ENCODE results near the gene ELAC2.

Gene ELAC2

GRCh38 chr17:13017655-13018459, at the start of gene ELAC2:
Gene ELAC2 (minus strand): TSS chr17:13018027. CDS start chr17:13017947, 80 bp downstream.
- peak; percentile 91 to 96 (median 95) for DNase-seq (ENCODE audit: low read depth in 3 of 3)

- no peak for DNase-seq (ENCODE audit: low read depth in 3 of 3)
Measured at GRCh38 chr17:13065032-13065431, 47.2 kb upstream of the ELAC2 start.

- DNase-seq (ENCODE audit: low read depth in 3 of 3), result no peak
Measured at GRCh38 chr17:13055131-13055530, 37.3 kb upstream of the ELAC2 start.

- no peak for DNase-seq (ENCODE audit: low read depth in 3 of 3)
Measured at GRCh38 chr17:13054666-13055065, 36.8 kb upstream of the ELAC2 start.

DNA sequence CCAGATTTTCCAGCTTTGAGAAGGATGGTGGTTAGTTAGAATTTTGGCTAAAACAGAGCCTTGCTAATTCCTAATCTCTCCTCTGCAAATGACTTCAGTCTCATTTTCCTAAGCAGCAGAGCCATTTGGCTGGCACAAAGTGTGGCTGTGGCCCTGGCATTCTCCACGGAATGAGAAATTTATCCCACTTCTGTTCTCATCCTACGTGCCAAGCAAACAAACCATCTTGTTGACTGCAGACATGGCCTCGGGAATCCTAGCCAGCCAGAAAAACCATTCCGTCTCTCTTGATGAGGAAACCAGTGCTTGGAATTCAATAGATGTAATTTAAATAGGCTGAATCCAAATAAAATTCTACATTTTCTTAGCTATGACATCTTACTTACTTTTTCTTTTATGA, 34.1 kb upstream of the ELAC2 start:
- no peak for DNase-seq (ENCODE audit: low read depth in 3 of 3)

DNA sequence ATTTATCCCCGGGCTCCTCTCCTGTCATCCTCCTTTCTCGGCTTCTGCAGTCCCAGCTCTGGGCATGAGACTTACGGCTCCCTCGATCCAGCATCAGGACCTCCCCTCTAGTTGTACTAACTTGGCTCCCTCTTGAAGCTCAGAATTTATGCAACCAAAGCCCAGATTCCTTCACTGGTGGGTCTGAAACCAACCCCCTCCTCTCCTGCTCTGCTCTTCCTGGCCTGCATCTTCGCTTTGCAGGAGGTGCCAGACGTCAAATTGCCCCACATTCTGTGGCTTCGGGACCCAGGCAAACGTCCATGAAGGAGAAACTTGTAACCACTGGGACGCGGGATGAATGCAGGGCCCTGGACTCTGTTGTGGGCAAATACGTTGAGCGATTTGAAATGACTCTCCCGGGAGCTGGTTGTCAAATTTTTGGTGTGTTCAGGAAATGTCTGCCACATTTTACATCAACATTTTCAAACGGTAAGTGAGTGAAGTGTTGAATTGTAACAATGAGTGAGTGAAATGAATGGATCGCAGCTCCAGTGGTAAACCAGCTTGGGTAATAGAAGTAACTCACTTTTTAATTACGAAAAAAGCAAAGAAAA, 29.3 kb upstream of the ELAC2 start:
- DNase-seq (ENCODE audit: low read depth in 3 of 3), result no peak

GRCh38 chr17:13046361-13046760, 28.5 kb upstream of the ELAC2 start:
- DNase-seq (ENCODE audit: low read depth in 3 of 3), result no peak

DNA sequence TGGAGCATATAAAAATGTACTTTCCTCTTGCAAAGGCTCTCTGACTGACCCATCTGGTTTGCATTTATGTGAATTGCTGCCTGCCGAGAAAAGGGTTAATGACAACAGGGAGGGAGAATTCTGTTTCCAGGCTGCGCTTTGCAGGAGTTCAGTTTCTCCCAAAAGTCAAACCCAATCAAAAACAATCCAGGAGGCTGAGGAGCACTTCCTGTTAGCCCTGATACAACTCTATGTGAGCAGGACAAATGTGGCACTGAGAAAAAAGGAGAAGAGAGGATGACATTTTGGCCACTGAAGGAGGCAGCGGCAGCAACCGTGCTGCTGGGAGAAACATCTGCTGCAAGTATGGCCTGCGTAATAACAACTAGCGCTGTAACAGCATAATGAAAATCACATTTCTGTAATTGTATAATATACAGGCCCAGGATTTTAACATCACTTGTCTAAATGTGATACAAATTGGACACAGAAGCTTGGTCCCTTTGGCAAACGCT, 26.8 kb upstream of the ELAC2 start:
- no peak for DNase-seq (ENCODE audit: low read depth in 3 of 3)

DNA sequence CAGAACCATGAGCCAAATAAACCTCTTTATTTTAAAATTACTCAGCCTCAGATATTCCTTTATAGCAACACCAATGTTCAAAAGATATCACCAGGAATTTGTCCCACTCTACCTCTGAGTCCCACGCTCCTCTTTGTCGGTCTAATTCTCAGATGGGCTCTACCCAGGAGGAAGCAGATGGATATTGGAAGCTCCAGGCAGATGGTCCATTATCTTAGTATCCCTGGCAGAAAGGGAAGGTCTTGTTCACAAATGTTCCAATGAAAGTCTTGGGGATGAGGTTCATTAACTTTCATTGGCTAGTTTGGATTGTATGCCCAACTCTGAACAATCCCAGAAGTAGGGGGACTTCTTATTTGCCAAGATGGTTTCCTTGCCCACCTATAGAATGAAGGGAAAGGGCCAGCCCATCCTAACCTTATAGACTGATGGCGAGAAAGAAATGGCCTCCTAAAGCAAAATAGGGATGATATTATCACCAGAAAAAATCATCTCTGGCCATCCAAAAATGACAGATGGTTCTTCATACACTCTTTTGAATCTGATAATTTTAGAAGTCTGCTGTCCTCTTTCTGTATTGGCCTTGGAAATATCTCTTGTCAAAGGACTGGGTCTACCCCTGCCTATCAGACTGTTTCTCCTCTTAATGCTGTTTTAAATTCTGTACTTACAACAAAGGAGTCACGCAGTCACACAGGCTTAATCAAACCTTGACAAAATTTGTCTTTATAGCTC, 21.3 kb upstream of the ELAC2 start:
- no peak for DNase-seq (ENCODE audit: low read depth in 3 of 3)

GRCh38 chr17:13036751-13037150, 18.9 kb upstream of the ELAC2 start:
- no peak for DNase-seq (ENCODE audit: low read depth in 3 of 3)

GRCh38 chr17:13035420-13035819, 17.6 kb upstream of the ELAC2 start:
- no peak for DNase-seq (ENCODE audit: low read depth in 3 of 3)

DNA sequence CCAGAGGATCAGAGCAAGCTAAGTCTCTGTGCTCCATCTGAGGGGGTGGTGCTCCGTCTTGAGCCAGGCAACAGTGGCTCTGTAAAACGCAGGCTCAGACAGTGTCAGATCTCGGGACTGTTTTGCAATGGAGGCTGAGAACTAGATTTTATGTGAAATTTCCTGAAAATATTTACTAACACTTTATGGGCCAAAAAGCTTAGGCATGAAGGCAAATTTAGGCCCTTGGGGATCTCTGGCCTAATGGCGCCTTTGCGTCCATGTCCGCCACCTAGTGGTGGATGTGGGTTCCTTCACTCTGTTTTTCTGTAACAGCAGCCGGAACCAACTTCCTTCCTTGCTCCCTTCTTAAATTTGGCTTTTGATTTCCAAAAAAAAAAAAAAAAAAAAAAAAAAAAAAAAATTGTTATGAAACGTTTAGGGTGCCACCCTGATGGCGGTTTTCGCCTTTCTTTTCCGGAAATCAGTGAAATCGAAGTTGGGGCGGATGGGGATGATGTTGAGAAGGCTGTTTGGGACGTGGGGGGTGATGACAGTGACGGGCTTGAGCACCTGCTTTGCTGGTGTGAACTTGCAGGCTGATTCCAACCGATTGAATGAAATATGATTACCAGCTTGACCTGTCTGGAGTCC, 14.0 kb upstream of the ELAC2 start:
- DNase-seq (ENCODE audit: low read depth in 3 of 3), result peak in 1 of 3 experiments; percentile 10

DNA sequence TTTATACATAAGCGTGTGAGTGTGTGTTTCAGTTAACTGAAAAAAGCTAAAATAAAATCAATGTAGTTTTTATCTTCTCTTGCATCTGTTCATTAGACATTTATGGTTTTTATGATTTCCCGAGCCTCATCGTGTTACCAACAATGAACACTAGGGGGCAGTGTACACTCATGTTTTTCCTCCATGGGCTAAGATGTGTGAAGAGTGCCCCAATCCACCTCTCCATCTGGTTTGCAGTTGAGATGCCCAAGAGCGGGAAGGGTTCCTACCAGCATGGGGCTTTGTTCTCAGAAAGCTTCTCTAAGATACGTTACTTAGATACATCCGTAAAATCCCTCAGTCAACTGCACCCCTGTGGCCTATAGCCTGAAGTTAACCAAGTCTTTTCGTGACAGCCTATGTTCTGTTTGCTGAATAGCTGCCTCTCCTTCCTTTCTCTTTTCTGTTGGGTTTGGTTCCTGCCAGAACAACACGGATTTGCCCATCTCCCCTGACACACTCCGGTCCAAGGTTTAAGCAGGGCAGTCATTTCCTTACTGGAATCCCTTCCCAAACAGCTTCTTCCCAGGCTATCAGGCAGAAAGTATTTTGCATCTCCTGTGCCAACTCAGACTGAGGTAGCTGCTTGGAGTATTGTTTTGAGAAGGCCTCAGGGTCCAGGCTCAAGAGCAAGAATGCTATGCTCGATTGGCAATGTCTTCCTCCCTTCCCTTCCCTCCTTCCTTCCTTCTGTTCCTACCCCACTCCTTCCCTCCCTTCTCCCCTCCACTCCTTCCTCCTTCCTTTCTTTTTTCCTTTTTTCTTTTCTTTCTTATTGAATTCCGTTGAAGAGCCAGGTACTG, 12.9 kb upstream of the ELAC2 start:
- DNase-seq (ENCODE audit: low read depth in 3 of 3), result peak in 1 of 3 experiments; percentile 9

DNA sequence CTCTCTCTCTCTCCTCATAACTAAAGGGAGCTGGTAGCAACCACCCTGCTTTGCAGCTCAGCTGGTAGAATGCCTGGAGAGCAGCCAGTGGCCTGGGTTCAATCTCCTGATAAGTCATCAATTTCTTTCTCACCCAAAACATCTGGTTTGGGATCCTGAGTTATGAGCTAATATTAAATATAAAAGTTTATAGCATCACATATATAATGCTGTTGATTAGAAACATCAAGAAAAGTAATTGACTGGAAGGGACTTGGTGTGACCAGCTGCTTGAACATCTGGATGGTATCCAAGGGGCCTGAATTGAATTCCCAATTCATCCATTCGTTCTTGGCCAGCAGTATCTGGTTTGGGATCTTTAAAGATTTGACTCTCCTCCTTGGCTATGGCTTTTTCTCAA, 12.2 kb upstream of the ELAC2 start:
- no peak for DNase-seq (ENCODE audit: low read depth in 3 of 3)

GRCh38 chr17:13029340-13029739, 11.5 kb upstream of the ELAC2 start:
- DNase-seq (ENCODE audit: low read depth in 3 of 3), result no peak

- no peak for DNase-seq (ENCODE audit: low read depth in 3 of 3)
Measured at GRCh38 chr17:13027246-13027645, 9.4 kb upstream of the ELAC2 start.

GRCh38 chr17:13025687-13026086, 7.9 kb upstream of the ELAC2 start:
- no peak for DNase-seq (ENCODE audit: low read depth in 3 of 3)

DNA sequence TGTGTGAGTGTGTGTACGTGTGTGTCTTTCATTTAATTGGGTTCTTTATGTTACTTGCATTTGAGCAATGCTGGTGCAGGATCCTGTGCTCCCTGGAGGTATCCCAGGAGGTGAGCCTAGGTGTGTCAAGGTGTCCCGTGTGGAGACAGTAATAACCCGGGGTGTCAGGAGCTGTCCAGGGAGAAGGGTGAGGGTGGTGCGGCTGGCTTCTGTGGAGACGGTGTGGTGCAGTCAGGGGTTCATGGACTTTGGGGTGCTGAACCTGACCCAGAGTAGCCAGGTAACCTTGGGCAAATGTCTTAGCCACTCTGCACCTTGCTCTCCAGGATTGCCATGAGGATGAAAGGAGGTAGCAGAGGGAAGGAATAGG, 7.4 kb upstream of the ELAC2 start:
- DNase-seq (ENCODE audit: low read depth in 3 of 3), result no peak

DNA sequence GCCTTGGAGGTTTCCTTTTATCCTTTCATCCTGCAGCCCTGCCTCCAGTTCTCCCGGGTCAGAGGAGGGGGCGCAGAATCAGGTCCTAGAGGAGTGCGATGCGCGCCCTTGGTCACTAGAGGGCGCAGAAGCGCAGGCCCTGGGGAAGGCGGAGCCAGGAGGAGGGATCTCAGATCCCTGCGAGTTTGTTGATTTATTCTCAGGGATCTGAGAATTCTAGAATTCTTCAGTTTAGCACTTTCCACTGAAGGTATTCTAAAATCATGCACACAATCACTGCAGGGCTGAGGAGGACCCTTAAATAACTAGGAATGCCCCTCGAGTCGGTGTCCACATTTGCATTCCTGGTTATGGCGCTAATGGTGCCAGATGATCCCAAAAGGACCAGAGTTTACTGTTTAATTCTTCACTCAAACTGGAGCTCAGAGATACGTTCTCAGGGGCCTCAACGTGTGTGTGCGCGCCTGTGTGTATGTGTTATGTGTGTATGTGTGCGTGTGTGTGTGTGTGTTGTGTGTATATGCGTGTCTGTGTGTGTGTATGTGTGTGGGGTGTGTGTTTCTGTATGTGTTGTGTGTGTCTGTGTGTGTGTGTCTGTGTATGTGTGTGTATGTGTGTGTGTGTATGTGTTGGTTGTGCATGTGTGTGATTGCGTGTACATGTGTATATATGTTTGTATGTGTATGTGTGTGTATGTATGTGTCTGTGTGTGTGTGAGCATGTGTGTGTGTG, 6.9 kb upstream of the ELAC2 start:
- peak; percentile 31 to 46 (median 34) for DNase-seq (ENCODE audit: low read depth in 3 of 3)

DNA sequence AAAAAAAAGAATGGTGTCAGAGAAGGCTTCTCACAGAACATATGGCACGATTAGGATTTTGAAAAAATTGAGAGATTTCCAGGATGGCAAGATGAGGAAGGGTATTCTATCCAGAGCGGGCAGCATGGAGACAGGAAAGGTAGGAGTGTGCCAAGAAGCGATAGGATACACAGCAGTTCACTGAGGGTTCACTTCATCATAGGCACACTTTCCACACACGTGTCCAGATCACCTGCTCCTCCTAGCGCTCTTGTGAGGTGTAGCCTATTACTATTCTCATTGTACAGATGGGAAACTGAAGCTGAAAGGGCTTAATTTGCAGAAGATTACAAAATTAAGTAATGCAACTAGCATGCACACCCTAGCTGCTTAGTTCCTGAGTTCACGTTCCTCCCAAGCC, 6.2 kb upstream of the ELAC2 start:
- DNase-seq (ENCODE audit: low read depth in 3 of 3), result no peak
